GM19438 (cell line): ENCODE measurements around the gene MAT2A.
"Not testable (repeated sequence)": the region's sequence is repeated elsewhere in the genome, so short reads cannot be mapped to it uniquely, and the experiment has no call there.

Source experiments
- ATAC-seq: cut with Tn5 transposase; IDR thresholded peaks from one replicate; pipeline ENCODE4 v1.9.1; 2021; ENCODE audit warnings: low read depth; ENCODE audit not compliant: unreplicated experiment

Gene MAT2A

GRCh38 chr2:85523903-85524335 is 15.0 kb upstream of the MAT2A start:
- ATAC-seq = no peak

DNA sequence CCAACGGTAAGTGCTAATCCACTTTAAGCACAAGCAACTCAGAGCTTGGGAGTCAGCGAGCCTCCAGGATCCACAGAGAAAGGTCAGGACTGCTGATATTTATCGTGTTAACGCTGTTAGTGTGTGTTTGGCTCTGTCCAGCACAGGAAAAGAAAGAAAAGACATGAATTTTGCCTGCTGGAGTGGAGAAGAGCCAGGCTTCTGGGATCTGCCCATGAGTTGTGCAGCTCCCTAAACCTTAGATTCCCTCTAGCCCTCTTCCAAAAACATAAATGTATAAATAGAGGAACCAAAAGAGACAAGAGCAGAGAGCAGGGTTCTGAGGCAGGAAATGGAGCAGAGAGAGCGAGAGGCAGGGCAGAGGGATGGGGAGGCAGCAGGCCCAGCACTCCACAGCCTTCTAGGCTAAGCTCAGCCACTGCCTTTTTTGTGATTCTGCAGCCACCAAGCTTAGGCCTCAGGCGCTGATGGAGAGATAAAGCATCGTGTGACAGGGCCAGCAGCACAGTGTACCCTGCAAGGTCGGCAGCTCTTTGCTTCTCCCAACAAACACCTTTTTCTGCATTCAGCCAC is 14.5 kb upstream of the MAT2A start:
- no peak for ATAC-seq

- ATAC-seq = no peak
These were observed 13.9 kb upstream of the MAT2A start for GRCh38 chr2:85525029-85525428.

DNA sequence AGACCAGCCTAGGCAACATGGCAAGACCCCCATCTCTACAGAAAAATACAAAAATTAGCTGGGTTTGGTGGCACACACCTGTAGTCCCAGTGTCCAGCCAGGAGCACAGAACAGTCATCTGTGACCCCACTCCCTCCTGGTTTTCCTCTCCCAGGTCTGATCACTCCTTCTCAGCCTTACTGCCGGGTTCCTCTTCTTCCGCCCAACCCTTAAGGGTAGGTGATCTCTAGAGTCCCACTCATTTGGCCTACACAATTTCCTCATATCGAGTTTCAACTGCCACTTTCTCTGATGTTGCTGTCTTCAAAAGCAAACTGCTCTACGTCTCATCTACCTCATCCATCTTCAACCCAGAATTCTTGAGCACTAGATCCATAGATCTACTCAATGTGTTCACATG is 13.4 kb upstream of the MAT2A start:
- ATAC-seq = no peak

DNA sequence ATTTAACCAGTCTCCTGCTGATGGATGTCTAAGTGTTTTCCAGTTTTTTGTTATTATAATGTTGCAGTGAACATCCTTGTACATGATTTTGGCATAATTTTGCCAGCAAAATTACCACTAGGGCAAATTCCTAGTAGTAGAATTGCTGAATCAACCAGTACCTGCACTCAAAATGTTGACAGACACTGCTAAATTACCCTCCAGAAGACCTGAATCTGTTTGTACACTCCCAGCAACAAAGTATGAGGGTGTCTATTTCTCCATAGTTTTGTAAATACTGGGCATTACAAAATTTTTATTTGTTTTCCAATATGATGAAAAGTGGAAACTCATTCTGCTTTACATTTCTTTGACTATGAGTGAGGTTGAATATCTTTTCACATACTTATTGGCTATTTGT is 11.2 kb upstream of the MAT2A start:
- ATAC-seq = no peak

DNA sequence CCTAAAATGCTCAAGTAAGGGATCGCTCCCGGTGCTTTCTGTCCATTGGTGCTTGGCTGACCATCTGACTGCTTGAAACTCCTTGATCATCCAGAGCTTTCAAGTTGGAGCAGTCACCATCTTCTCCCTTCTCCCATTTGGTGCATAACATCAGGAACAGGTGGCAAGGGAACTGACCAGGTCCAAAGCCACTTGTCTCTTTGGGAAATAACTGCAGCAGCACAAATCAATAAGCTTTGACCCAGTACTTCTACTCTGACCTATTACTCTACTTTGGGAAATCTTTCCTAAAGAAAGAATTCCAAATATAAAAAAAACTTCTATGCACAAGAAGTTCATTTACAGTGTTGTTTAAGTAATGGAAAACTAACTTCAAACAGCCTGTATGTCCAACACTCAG is 10.6 kb upstream of the MAT2A start:
- ATAC-seq = no peak

DNA sequence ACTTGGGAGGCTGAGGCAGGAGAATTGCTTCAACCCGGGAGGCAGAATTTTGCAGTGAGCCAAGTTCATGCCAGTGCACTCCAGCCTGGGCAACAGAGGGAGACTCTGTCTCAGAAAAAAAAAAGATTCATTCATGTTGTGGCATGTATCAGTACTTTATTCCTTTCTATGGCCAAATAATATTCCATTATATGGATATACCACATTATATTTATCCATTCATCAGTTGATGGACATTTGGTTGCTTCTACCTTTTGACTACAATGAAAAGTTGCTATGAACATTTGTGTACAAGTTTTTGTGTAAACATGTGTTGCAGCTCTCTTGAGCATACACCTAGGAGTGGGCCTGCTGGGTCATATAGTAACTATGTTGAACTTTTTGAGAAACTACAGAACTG is 9.2 kb upstream of the MAT2A start:
- no peak for ATAC-seq

- ATAC-seq = no peak
These were observed 7.4 kb upstream of the MAT2A start for GRCh38 chr2:85531589-85531988.

- ATAC-seq = no peak
These were observed 4.9 kb upstream of the MAT2A start for GRCh38 chr2:85534099-85534498.

DNA sequence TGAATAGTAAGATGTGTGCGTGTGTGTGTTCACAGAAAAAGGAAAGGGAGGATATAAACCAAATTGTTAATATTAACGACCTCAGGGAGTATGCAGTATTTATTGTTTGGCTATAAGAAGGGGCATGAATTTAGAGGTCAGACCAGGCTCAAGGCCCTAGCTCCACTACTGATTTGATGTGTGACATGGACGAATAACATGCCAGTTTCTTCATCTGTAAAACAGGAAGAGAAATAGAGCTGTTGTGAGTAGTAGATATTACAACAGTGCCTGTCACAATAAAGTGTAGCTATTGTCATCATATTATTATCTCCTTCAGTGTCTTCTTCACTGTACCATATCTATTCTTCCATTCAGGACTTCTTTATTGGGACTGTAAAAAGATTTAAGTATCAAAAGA is 4.1 kb upstream of the MAT2A start:
- no peak for ATAC-seq

DNA sequence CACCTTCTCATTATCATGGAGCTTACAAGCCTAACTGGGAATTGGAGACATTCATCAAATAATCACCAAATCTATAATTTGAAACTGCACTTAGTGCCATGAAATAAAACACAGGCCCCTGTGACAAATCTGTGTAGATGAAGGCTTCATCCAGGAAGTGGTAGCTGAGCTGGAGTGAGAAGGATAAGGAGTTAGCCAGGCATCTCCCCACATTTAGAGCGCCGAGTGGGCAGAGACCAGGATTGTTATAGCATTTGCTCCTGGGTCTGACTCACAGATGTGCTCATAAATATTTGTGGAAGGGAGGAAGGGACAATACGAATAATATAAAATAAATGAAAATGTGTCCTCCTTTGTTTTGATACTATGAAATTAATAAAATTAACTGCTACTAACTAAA is 2.5 kb upstream of the MAT2A start:
- no peak for ATAC-seq

DNA sequence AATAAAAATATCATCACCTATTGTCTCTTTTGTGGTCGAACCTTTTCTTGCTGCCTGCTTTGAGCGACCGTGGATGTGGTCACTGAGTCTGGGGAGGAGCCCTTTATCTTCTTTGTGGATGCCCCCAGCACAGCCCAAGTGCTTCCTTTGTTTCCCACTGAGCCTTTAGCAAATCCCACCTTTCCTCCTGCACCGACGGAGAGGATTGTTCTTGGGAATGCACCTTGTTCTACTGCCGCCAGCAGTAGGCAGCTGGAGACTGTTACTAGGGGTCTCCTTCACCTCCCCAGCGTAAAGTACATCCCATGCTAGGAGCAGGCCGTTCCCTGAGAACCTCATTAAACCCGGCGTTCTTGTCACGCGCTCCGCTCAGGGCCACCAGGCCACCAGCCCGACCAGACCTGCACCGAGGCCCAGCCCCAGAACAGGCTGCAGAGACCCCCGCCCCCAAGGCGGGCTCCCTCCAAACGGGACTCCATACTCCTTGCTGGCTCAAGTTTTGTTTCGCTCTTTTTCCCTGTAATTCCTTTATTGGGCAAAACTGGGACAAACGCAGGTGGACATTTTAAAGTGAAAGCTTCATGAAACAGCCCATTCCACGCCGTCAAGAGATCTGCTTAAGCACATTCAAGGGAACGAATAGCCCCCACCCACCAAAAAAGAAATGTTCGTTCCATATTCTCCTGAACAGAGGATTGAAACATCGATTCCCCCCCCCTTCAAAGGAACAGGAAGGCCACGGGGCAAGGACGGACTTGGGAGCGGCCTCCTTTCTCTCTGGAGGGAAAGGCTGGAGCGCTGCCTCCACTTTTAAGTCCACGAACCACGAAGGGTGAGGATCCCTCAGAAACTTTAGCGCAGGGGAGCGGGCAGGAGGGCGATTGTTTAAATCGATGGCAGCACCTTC is 1.1 kb upstream of the MAT2A start:
- no peak for ATAC-seq

DNA sequence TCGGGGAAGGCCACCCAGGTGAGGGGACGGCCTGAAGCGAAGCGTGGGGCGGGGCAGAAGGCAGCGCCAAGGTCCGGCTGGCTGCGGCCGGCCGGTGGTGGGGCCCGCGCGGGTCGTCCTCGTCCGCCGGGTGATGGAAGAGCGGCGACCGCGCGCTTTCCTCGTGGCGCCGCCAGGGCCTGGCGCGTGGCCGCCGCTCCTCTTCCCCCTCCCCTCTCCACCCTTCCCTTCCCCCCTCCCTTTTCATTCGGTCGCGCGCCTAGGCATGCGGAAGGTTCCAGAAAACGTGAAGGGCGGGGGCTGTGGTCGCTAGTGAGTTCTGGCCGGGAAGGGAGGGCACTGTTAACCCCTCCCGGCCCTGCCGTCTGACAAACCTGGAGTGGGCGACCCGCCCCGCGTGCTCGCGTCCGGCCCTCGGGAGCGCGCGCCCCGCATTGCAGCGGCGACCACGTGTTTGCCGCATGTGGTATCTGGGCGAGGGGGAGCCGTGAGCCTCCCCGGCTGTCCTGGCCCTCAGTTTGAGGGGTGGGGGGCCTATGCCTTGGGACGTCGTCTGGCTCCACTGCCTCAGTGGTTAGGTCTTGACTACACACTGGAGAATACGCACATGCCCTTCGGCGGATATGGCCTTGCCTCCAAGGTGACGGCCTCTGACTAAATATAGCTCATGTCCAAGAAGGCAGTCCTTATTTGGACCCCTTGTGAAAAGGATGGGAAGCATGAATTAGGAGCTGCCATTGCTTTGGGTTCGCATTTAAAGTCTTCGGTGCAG is 579 bp downstream of the MAT2A start:
- peak; percentile 21 for ATAC-seq

DNA sequence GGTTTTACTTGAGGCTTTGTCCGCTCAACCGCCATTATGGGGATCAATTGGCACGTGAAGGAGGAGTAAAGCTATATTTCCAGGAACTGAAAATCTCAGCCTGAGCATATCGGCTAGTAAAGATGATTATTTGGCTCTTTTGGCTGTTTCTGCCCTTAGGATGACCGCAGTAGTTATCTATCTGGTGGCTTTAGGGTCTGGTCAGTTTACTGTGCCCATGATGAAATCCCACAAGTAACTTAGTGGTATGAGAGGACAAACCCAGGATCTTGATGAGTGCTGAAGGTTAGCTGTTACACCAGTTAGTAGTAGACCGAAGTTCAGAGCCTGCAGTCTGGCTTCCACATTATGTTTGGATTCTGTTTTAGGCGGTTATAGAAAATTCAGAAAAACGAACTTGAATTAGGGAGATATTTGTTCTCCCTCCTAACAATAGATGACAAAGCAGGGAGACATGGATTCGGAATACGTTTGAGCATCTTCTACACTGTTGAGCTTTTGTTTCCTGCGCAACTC is 1.2 kb downstream of the MAT2A start:
- ATAC-seq = no peak

GRCh38 chr2:85541262-85541661 is 2.3 kb downstream of the MAT2A start:
- ATAC-seq = no peak

DNA sequence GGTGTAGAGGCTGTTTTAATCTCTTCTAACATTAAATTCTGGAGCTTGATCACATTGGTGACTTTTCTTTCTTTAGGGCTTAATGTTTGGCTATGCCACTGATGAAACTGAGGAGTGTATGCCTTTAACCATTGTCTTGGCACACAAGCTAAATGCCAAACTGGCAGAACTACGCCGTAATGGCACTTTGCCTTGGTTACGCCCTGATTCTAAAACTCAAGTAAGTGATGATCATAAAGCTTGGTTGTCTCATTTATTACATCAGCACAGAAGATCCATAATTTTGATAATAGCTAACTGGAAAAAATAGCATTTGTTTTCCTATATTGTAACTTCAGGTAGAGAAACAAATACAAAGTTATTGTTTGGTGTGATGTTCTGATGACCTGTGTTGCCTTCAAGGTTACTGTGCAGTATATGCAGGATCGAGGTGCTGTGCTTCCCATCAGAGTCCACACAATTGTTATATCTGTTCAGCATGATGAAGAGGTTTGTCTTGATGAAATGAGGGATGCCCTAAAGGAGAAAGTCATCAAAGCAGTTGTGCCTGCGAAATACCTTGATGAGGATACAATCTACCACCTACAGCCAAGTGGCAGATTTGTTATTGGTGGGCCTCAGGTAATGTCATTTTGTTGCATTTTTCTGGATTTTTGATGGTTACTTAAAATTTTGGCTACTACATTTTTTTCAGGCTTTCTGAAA is 2.9 kb downstream of the MAT2A start:
- no peak for ATAC-seq

- ATAC-seq = no peak
These were observed 3.8 kb downstream of the MAT2A start for GRCh38 chr2:85542777-85543176.

DNA sequence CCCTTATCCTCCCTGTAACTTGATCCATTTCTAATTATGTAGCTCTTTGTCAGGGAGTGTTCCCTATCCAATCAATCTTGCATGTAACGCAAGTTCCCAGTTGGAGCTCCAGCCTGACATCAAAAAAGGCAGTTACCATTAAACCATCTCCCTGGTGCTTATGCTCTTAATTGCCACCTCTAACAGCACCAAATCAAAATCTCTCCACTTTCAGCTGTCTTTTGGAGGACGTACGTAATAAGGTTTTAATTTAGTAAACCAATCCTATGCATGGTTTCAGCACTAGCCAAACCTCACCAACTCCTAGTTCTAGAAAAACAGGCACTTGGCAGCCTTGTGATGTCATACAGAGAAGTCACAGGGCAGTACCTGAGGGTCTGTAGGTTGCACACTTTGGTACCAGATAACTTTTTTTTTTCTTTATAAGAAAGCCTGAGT is 5.3 kb downstream of the MAT2A start:
- not testable (repeated sequence) for ATAC-seq

DNA sequence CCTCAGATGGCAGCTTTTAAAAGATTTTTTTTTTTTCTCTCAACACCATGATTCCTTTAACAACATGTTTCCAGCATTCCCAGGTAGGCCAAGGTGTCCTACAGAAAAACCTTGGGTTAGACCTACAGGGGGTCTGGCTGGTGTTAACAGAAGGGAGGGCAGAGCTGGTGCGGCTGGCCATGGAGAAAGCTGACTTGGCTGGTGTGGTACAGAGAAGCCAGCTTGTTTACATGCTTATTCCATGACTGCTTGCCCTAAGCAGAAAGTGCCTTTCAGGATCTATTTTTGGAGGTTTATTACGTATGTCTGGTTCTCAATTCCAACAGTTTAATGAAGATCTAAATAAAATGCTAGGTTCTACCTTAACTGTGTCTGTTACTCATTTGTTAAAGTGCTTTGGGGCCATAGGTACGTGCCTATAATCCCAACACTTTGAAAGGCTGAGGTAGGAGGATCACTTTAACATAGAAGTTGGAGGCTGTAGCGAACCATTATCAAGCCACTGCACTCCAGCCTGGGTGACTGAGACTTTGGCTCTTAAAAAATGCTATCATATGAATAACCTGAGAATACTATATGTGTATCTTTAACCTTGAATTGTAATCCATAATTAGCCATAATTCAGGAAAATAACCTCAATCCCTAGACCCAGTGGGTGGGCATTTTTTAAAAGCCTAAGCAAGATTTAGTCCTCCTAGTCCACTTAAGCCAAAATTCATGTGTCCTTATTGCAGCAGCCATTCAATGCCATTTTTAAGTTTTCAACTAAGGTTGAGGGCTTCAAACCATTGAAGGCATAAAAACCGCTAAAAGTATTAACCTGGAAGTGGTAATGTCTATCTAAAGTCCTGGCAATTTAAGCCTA is 6.2 kb downstream of the MAT2A start:
- not testable (repeated sequence) for ATAC-seq
